ENCODE data around the gene QSOX1. TPM values are rescaled to one million over a fixed set of nuclear protein-coding genes. Genes with fewer than 3 reads are reported as not detected.

QSOX1 gene
- total and polyA plus RNA-seq, 8 donors, result 38.5 to 323 (median 111) TPM

- Histone ChIP-seq H3K4me1 (no peaks in the 10 kb centered on the region), H3K4me3 (no peak overlapping the region), H3K27ac (no peak overlapping the region), H3K27me3 (peaks cover 0 to 9% (median 0%) of the 10 kb centered on the region in 3 donors), H3K36me3 (peaks cover 0 to 3% (median 0%) of the 10 kb centered on the region in 4 donors), H3K9me3 (no peaks in the 10 kb centered on the region)
- no peak for TF ChIP-seq POLR2AphosphoS5 (IDR thresholded peaks at IDR 0.05)
- TF ChIP-seq EP300 (IDR thresholded peaks at IDR 0.05), result no peak
- no peak for TF ChIP-seq CTCF (IDR thresholded peaks at IDR 0.05)
- no peak for TF ChIP-seq POLR2A (IDR thresholded peaks at IDR 0.05)
- no peak for DNase-seq
- 86 to 94% (median 91%) methylated on average over 3 of the region's 3 CpGs for WGBS, 5 donors
- intact Hi-C loops (cut with DNase I; ENCODE audit: low total_unique reads), result no loop called here
These were observed 51.9 kb downstream of the QSOX1 start for GRCh38 chr1:180206581-180206980.

- intact Hi-C loops (cut with DNase I; ENCODE audit: low total_unique reads), result no loop called here
- no peak for DNase-seq
- no peak overlapping the region for H3K27ac ChIP-seq
- no peak for TF ChIP-seq POLR2AphosphoS5 (IDR thresholded peaks at IDR 0.05)
- TF ChIP-seq CTCF (IDR thresholded peaks at IDR 0.05), result no peak
- no peak for TF ChIP-seq POLR2A (IDR thresholded peaks at IDR 0.05)
- no peak for TF ChIP-seq EP300 (IDR thresholded peaks at IDR 0.05)
- H3K27me3 ChIP-seq, result peaks cover 0 to 18% (median 0%) of the 10 kb centered on the region in 3 donors
- H3K9me3 ChIP-seq, result no peaks in the 10 kb centered on the region
- no peaks in the 10 kb centered on the region for H3K36me3 ChIP-seq
- no peaks in the 10 kb centered on the region for H3K4me1 ChIP-seq
- no peak overlapping the region for H3K4me3 ChIP-seq
- WGBS, 5 donors, result 58 to 82% (median 75%) methylated on average over 4 of the region's 4 CpGs
These were observed 53.6 kb downstream of the QSOX1 start for GRCh38 chr1:180208264-180208663.

DNA sequence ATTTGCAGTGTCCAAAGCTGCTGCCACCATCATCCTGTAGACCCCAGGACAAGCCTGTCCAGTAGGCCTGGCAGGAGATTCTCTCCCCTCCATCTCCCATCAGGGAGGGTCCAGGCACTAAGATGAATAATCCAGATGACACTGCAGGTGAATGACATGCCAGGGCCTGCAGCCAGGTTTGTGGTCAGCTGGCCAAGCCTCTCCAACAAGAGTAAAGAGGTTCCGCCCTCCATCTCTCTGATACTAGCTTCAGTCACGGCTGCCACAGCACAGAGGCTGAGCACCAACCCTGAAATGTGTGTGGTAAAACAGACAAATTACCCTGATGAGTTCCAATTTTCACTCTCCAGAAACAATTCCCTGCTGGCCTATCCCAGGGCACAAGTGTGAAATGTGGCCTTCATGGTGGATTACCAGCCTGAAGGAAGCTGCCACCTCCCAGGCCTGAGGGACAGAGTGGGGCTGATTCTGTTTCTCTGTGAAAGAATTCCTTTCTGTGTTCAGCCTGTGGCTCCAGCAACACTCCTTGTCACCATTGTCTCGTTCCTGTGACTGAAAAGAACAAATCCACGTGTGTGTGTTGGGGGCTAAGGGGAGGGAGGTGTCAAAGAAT lies 55.4 kb downstream of the QSOX1 start:
- intact Hi-C loops (cut with DNase I; ENCODE audit: low total_unique reads), result no loop called here
- WGBS, 5 donors, result 39 to 73% (median 54%) methylated on average over 4 of the region's 4 CpGs
- H3K9me3 ChIP-seq, result no peaks in the 10 kb centered on the region

GRCh38 chr1:180211156-180211859 lies 56.6 kb downstream of the QSOX1 start:
- intact Hi-C loops (cut with DNase I; ENCODE audit: low total_unique reads), result no loop called here
- WGBS, 5 donors, result 82 to 88% (median 84%) methylated on average over 11 to 12 of the region's 12 CpGs

More for the DNA sequence above, 55.4 kb downstream of the QSOX1 start:
- TF ChIP-seq POLR2A (IDR thresholded peaks at IDR 0.05) (no peak), POLR2AphosphoS5 (IDR thresholded peaks at IDR 0.05) (no peak), EP300 (IDR thresholded peaks at IDR 0.05) (no peak)
- Histone ChIP-seq H3K36me3 (no peaks in the 10 kb centered on the region), H3K27ac (no peak overlapping the region), H3K27me3 (peaks cover 0 to 18% (median 0%) of the 10 kb centered on the region in 3 donors), H3K4me1 (no peaks in the 10 kb centered on the region), H3K4me3 (no peak overlapping the region)
- DNase-seq, result no peak

More at GRCh38 chr1:180211156-180211859, 56.6 kb downstream of the QSOX1 start:
- Histone ChIP-seq H3K36me3 (no peaks in the 10 kb centered on the region), H3K4me3 (no peak overlapping the region), H3K4me1 (no peaks in the 10 kb centered on the region), H3K27me3 (peaks cover 0 to 18% (median 0%) of the 10 kb centered on the region in 3 donors), H3K27ac (no peak overlapping the region), H3K9me3 (no peaks in the 10 kb centered on the region)
- no peak for TF ChIP-seq CTCF (IDR thresholded peaks at IDR 0.05)
- no peak for TF ChIP-seq POLR2AphosphoS5 (IDR thresholded peaks at IDR 0.05)
- TF ChIP-seq EP300 (IDR thresholded peaks at IDR 0.05), result no peak
- no peak for TF ChIP-seq POLR2A (IDR thresholded peaks at IDR 0.05)
- no peak for DNase-seq

Measured in stomach (tissue), 9 donors.